VCaP (cell line): ENCODE measurements around the gene GYS1.

Source experiments
- H3K27ac ChIP-seq: fragments of 450-650 bp; 2 replicates; pipeline ENCODE4 v1.5.1; 2017
- CTCF ChIP-seq: fragments of 450-650 bp; conservative IDR thresholded peaks from 2 replicates; pipeline ENCODE4 v1.5.1; 2017; ENCODE audit warnings: mild to moderate bottlenecking, moderate library complexity

GYS1 gene

GRCh38 chr19:49022116-49022515, 29.0 kb upstream of the GYS1 start:
- no peak overlapping the region for H3K27ac ChIP-seq
- no peak for TF ChIP-seq CTCF

- no peak for TF ChIP-seq CTCF
- no peak overlapping the region for H3K27ac ChIP-seq
These were observed 28.1 kb upstream of the GYS1 start for GRCh38 chr19:49020931-49021895.

GRCh38 chr19:49020342-49020741, 27.2 kb upstream of the GYS1 start:
- H3K27ac ChIP-seq: no peak overlapping the region
- no peak for TF ChIP-seq CTCF

- H3K27ac ChIP-seq: no peak overlapping the region; the same call in 1 of the 2 replicates
- peak; percentile 20; the same call in 1 of the 2 replicates for TF ChIP-seq CTCF
These were observed 26.3 kb upstream of the GYS1 start for GRCh38 chr19:49019242-49019932.

GRCh38 chr19:49018388-49019241, 25.5 kb upstream of the GYS1 start:
- peak overlapping the region; percentile 57; the same call in 1 of the 2 replicates for H3K27ac ChIP-seq

- TF ChIP-seq CTCF: peak; percentile 74
- peak overlapping the region; percentile 57; the same call in 1 of the 2 replicates for H3K27ac ChIP-seq
These were observed 24.7 kb upstream of the GYS1 start for GRCh38 chr19:49017666-49018351.

GRCh38 chr19:49017041-49017665, 24.0 kb upstream of the GYS1 start, which contains the start of gene LHB:
Gene LHB, minus strand, starts transcription at chr19:49017091. Its CDS starts 10 bp downstream, at chr19:49017081.
- TF ChIP-seq CTCF: no peak

More at GRCh38 chr19:49017041-49017665, 24.0 kb upstream of the GYS1 start, which contains the start of gene LHB:
- H3K27ac ChIP-seq: peak within 1 kb of the TSS; percentile 57; the same call in 1 of the 2 replicates
